Measurements from ENCODE around the gene UGT1A4. TPM values are rescaled to one million over a fixed set of nuclear protein-coding genes. Genes with fewer than 3 reads are reported as not detected.

Gene UGT1A4
- total RNA-seq, 1 donor from 2014 or later, result 0.98 TPM

DNA sequence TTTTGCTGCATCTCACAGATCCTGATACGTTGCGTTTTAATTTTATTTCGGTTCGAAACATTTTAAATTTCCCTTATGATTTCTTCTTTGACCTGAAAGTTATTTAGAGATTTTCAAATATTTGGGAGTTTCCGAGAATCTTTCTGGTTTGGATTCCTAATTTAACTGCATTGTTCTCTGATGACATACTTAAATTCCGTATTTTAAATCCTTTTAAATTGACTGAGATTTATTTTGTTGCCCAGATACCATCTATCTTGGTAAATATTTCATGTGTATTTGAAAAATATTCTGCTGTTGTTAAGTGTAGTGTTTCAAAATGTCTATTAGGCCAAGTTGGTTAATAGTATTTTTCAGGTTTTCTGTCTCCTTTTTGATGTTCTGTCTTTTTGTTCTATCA, 97.3 kb downstream of the UGT1A4 start:
- H3K36me3 ChIP-seq, result no peaks in the 10 kb centered on the region
- H3K27ac ChIP-seq, result no peak overlapping the region
- H3K9me3 ChIP-seq, result no peaks in the 10 kb centered on the region
- H3K4me3 ChIP-seq, result no peak overlapping the region
- H3K4me1 ChIP-seq, result no peaks in the 10 kb centered on the region
- no peaks in the 10 kb centered on the region for H3K27me3 ChIP-seq
- TF ChIP-seq POLR2AphosphoS5 (IDR thresholded peaks at IDR 0.05; ENCODE audit: insufficient read depth in 1 of 2, low read depth in 1 of 2) (no peak), POLR2A (IDR thresholded peaks at IDR 0.05) (no peak)
- TF ChIP-seq, protein P1, sequence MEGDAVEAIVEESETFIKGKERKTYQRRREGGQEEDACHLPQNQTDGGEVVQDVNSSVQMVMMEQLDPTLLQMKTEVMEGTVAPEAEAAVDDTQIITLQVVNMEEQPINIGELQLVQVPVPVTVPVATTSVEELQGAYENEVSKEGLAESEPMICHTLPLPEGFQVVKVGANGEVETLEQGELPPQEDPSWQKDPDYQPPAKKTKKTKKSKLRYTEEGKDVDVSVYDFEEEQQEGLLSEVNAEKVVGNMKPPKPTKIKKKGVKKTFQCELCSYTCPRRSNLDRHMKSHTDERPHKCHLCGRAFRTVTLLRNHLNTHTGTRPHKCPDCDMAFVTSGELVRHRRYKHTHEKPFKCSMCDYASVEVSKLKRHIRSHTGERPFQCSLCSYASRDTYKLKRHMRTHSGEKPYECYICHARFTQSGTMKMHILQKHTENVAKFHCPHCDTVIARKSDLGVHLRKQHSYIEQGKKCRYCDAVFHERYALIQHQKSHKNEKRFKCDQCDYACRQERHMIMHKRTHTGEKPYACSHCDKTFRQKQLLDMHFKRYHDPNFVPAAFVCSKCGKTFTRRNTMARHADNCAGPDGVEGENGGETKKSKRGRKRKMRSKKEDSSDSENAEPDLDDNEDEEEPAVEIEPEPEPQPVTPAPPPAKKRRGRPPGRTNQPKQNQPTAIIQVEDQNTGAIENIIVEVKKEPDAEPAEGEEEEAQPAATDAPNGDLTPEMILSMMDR (IDR thresholded peaks at IDR 0.05), result no peak
- DNase-seq (ENCODE audit: extremely low spot score in 2 of 2), result no peak
- intact Hi-C loops (cut with DNase I), result no loop called here

DNA sequence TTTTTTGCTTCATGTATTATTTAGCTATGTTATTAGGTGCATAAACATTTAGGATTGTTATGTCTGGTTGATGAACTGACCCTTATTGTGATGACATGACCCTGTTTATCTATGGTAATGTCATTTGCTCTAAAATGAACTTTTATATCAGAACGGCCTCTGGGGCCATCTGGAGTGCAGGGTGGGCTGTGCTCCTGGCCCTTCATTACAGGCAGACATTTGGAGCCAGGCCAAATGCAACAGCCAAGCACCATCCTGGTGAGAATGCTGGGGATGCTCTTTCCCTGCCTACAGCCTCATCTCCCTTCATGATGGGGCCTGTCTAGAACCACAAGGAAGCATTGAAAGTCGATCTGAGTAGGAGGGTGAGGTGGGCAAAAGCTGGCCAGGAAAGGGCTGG, 97.8 kb downstream of the UGT1A4 start:
- Histone ChIP-seq H3K9me3 (no peaks in the 10 kb centered on the region), H3K36me3 (no peaks in the 10 kb centered on the region), H3K27ac (no peak overlapping the region), H3K4me1 (no peaks in the 10 kb centered on the region), H3K27me3 (no peaks in the 10 kb centered on the region), H3K4me3 (no peak overlapping the region)
- DNase-seq (ENCODE audit: extremely low spot score in 2 of 2), result no peak
- TF ChIP-seq, protein P1 (IDR thresholded peaks at IDR 0.05), result no peak
- TF ChIP-seq POLR2A (IDR thresholded peaks at IDR 0.05) (no peak), POLR2AphosphoS5 (IDR thresholded peaks at IDR 0.05; ENCODE audit: insufficient read depth in 1 of 2, low read depth in 1 of 2) (no peak)
- intact Hi-C loops (cut with DNase I), result no loop called here

DNA sequence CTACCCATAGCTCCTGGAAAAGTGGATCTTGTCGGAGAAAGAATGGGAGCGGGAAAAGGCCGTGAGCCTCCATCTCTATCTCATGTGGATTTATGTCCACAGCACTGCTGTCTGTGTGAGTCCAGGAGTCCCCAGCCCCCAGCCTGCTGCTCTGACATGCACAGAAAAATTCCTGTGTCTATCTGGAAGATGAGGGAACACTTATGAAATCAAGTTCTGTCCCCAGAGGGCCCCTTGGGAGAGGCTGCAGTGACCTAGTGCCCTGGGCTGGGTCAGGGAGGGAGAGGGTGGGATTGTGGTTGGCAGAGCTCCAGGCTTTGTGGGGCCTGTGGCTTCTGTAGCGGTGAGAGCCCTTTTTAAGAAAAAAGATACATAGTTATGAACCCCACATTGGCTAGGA, 98.2 kb downstream of the UGT1A4 start:
- intact Hi-C loops (cut with DNase I), result no loop called here
- Histone ChIP-seq H3K27me3 (no peaks in the 10 kb centered on the region), H3K9me3 (no peaks in the 10 kb centered on the region), H3K27ac (no peak overlapping the region), H3K36me3 (no peaks in the 10 kb centered on the region), H3K4me3 (no peak overlapping the region), H3K4me1 (no peaks in the 10 kb centered on the region)
- TF ChIP-seq POLR2A (IDR thresholded peaks at IDR 0.05) (no peak), POLR2AphosphoS5 (IDR thresholded peaks at IDR 0.05; ENCODE audit: insufficient read depth in 1 of 2, low read depth in 1 of 2) (no peak)
- TF ChIP-seq, protein P1 (IDR thresholded peaks at IDR 0.05), result no peak
- DNase-seq (ENCODE audit: extremely low spot score in 2 of 2), result no peak

DNA sequence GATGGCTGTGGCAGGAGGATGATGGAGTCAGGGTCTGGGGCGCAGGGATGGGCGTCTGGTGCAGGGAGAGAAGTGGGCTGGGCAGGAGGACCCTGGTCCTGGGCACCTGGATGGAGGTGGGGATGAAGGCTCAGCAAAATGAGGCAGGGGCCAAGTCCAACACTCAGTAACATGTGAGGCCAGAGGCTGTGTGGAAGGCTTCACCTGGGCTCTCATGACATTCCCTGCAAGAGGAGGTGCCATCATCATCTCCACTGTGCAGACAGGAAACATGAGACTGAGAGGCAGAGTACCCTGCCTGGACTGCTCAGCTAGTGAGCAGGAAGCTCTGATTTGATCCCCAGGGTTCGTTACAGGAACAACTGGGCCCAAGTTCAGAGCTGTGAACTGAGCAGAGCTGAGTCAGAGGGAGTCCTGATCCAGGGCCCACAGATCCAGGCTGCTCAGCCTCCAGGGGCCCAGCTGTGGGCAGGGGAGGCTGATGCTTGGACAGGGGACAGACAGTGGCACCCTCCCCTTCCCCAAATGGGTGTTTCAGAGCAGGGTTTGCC, 98.9 kb downstream of the UGT1A4 start:
- H3K4me1 ChIP-seq, result no peaks in the 10 kb centered on the region
- no peak overlapping the region for H3K4me3 ChIP-seq
- H3K36me3 ChIP-seq, result no peaks in the 10 kb centered on the region
- no peak overlapping the region for H3K27ac ChIP-seq
- TF ChIP-seq POLR2A (IDR thresholded peaks at IDR 0.05), result no peak
- no peak for TF ChIP-seq POLR2AphosphoS5 (IDR thresholded peaks at IDR 0.05; ENCODE audit: insufficient read depth in 1 of 2, low read depth in 1 of 2)
- TF ChIP-seq, protein P1 (IDR thresholded peaks at IDR 0.05), result no peak
- no peaks in the 10 kb centered on the region for H3K9me3 ChIP-seq
- intact Hi-C loops (cut with DNase I), result no loop called here
- no peaks in the 10 kb centered on the region for H3K27me3 ChIP-seq
- DNase-seq (ENCODE audit: extremely low spot score in 2 of 2), result no peak

DNA sequence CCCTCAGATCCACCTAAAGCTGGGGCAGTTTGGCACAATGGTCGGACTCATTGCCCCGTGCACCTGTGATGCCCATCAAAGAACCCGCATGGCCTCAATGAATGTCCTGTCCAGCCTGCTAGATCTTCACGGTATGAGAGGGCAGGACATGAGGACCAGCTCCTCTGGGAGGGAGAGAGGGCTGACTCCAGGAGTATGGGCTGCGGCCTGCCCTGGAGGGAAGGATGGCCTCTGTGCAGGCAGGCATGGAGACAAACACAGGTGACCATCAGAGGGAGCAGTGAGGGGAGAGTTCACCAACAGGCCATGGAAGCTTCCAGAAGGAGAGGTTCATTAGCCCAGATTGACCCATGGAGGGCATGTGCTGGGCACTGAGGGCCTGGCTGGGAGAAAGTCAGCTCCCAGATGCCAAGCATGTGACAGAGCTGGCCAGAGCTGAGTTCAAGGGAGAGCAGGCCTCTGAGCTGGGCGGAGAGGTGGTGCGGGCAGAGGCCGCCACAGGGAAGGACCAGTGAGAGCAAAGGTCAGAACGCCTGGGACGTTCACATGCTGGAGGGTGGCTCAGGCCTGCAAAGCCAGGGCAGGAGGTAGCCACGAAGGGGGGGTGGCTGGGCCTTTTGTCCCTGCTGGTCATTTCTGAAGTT, 99.6 kb downstream of the UGT1A4 start:
- H3K27me3 ChIP-seq, result no peaks in the 10 kb centered on the region
- DNase-seq (ENCODE audit: extremely low spot score in 2 of 2), result no peak
- TF ChIP-seq, protein P1 (IDR thresholded peaks at IDR 0.05), result no peak
- TF ChIP-seq POLR2A (IDR thresholded peaks at IDR 0.05) (no peak), POLR2AphosphoS5 (IDR thresholded peaks at IDR 0.05; ENCODE audit: insufficient read depth in 1 of 2, low read depth in 1 of 2) (no peak)
- intact Hi-C loops (cut with DNase I), result no loop called here
- H3K4me3 ChIP-seq, result no peak overlapping the region
- H3K4me1 ChIP-seq, result no peaks in the 10 kb centered on the region
- no peaks in the 10 kb centered on the region for H3K9me3 ChIP-seq
- H3K36me3 ChIP-seq, result no peaks in the 10 kb centered on the region
- no peak overlapping the region for H3K27ac ChIP-seq

All from vagina (tissue), 2 donors.